Diencephalon (tissue), 1 donor: ENCODE results near the gene AP5Z1. TPM values are rescaled to one million over a fixed set of nuclear protein-coding genes. Genes with fewer than 3 reads are reported as not detected.

ENCODE experiments used
- small RNA-seq: library from RNA; depleted of rRNA; stranded (forward); fragments of <200 nt; gene quantifications from one replicate; pipeline ENCODE3, GENCODE V24; 2014
- total RNA-seq: library from RNA; depleted of rRNA; stranded (reverse); fragments of >200 nt; gene quantifications from one replicate; pipeline ENCODE4 v1.2.3, GENCODE V29; 2014

Gene AP5Z1
- 19.6 TPM for total RNA-seq

GRCh38 chr7:4775250-4775847 is at the start of gene AP5Z1:
TSS of gene AP5Z1 (plus strand) at chr7:4775623. CDS start at chr7:4775716, 93 bp downstream.

Small RNAs within 50 kb of the gene (small RNA-seq; reads per million reads assigned to genes)
- gene MIR4656 (not detected), gene RF00019 (not detected)

Other genes with a start within 250 kb of the AP5Z1 start
- gene FOXK1, start 93.3 kb upstream of the AP5Z1 start, total RNA-seq, result 37.8 TPM
- 1.8 TPM for gene PAPOLB, start 86.4 kb downstream of the AP5Z1 start, total RNA-seq
- gene RADIL, start 108.1 kb downstream of the AP5Z1 start, total RNA-seq, result 6.2 TPM
- gene MMD2, start 183.6 kb downstream of the AP5Z1 start, total RNA-seq, result 8.5 TPM